K562 (cell line): ENCODE results near the gene KCNK2. TPM values are rescaled to one million over a fixed set of nuclear protein-coding genes. Genes with fewer than 3 reads are reported as not detected.

Experiments used
- ATAC-seq: fragments of 200-7000 bp; cut with Tn5 transposase; 3 replicates; pipeline ENCODE4 v1.9.1; 2020; ENCODE audit warnings: moderate library complexity
- BruUV-seq: library from RNA; stranded (reverse); fragments of 400-500 nt; replicated peaks from 2 replicates; lab custom pipeline; 2021; lab: Mats Ljungman, UMichigan
- CTCF ChIA-PET: fragments of 300-600 bp; formaldehyde crosslinking; extraction: SDS; loops from one replicate; lab custom pipeline; 2021; ENCODE audit warnings: low intra/inter-chr PET ratio; lab: Yijun Ruan, JAX
- POLR2A ChIA-PET: fragments of 300-600, 350-650 bp; sonication (Branson Sonifier 250); formaldehyde crosslinking; extraction: SDS; loops from one replicate; lab custom pipeline; 2021; ENCODE audit warnings: antibody characterized with exemption, inconsistent platforms; lab: Yijun Ruan, JAX
- DNase-seq, 4 experiments: peaks; one replicate each; pipeline versions ENCODE4 v3.0.0 to v3.0.0-alpha.2; 2011 to 2018; ENCODE audit warnings: low spot score in 3 of 4, mixed read lengths in 3 of 4; ENCODE audit errors: extremely low read depth in 1 of 4
- FAIRE-seq: peaks from 2 replicates; lab custom pipeline; 2011; peaks lifted over from hg19 to GRCh38; lab: Jason Lieb, UNC
- H2AFZ ChIP-seq: 2 replicates; pipeline ENCODE4 v1.6.0; 2011; ENCODE audit warnings: low read depth, low read length, control low read depth, inconsistent platforms
- H3K27ac ChIP-seq: fragments of 200-600 bp; 3 replicates; pipeline ENCODE4 v1.8.0; 2011; ENCODE audit warnings: low read depth, mild to moderate bottlenecking, control low read depth, inconsistent platforms, low read length, moderate library complexity, mixed read lengths; ENCODE audit errors: extremely low read depth
- H3K27me3 ChIP-seq, 2 experiments: fragments of 300-600 bp in 1 of 2; 2 replicates in 1 of 2; 3 replicates in 1 of 2; pipeline versions ENCODE4 v1.6.0 to v1.8.0; 2011; ENCODE audit warnings: inconsistent platforms in 2 of 2, low read length in 2 of 2, mild to moderate bottlenecking in 1 of 2, mixed read lengths in 1 of 2, moderate library complexity in 1 of 2; ENCODE audit not compliant: control insufficient read depth in 2 of 2, insufficient read depth in 2 of 2
- H3K36me3 ChIP-seq: fragments of 300-600 bp; 3 replicates; pipeline ENCODE4 v1.8.0; 2011; ENCODE audit warnings: mild to moderate bottlenecking, low read length, inconsistent platforms; ENCODE audit not compliant: control insufficient read depth, insufficient read depth
- H3K4me1 ChIP-seq, 2 experiments: fragments of 200-600 bp in 1 of 2; replicated peaks in 1 of 2; 2 replicates in 1 of 2; 3 replicates in 1 of 2; pipeline versions ENCODE4 v1.5.1 to v1.8.0; 2011; ENCODE audit warnings: inconsistent platforms in 2 of 2, low read length in 2 of 2, mild to moderate bottlenecking in 1 of 2, mixed read lengths in 1 of 2, moderate library complexity in 1 of 2; ENCODE audit not compliant: control insufficient read depth in 2 of 2, insufficient read depth in 2 of 2
- H3K4me2 ChIP-seq: 2 replicates; pipeline ENCODE4 v1.6.1; 2011; ENCODE audit warnings: low read length, control low read depth, inconsistent platforms, mixed read lengths; ENCODE audit not compliant: insufficient read depth
- H3K4me3 ChIP-seq: fragments of 200-600 bp; sonication (generic), shearing (Covaris generic); 2 replicates; pipeline ENCODE4 v1.5.1; 2016; ENCODE audit warnings: control low read depth, inconsistent platforms
- H3K79me2 ChIP-seq: fragments of 200-600 bp; 3 replicates; pipeline ENCODE4 v1.8.0; 2011; ENCODE audit warnings: low read length, inconsistent platforms; ENCODE audit not compliant: control insufficient read depth, insufficient read depth
- H3K9ac ChIP-seq, 2 experiments: 2 replicates each; pipeline versions ENCODE4 v1.6.0 to v1.6.1; 2011; ENCODE audit warnings: low read depth in 2 of 2, low read length in 2 of 2, control low read depth in 1 of 2, inconsistent platforms in 1 of 2, mild to moderate bottlenecking in 1 of 2, mixed read lengths in 1 of 2; ENCODE audit not compliant: insufficient read depth in 1 of 2
- H3K9me1 ChIP-seq: one replicate; pipeline ENCODE4 v1.6.0; 2011; ENCODE audit warnings: inconsistent platforms, mild to moderate bottlenecking, low read length, moderate library complexity; ENCODE audit not compliant: control insufficient read depth, insufficient read depth
- H3K9me3 ChIP-seq: replicated peaks from 2 replicates; pipeline ENCODE4 v1.5.1; 2011; ENCODE audit warnings: low read depth, low read length, inconsistent platforms; ENCODE audit not compliant: control insufficient read depth, insufficient read depth
- H4K20me1 ChIP-seq: replicated peaks from 2 replicates; pipeline ENCODE4 v1.6.1; 2011; ENCODE audit warnings: low read length, inconsistent platforms, mixed read lengths; ENCODE audit not compliant: control insufficient read depth, insufficient read depth
- ARHGAP35 ChIP-seq: fragments of 450-650 bp; IDR thresholded peaks from 2 replicates; pipeline ENCODE4 v1.6.1; 2018; ENCODE audit not compliant: partially characterized antibody
- BRD9 ChIP-seq: fragments of 450-650 bp; IDR thresholded peaks from 2 replicates; pipeline ENCODE4 v1.6.1; 2018; ENCODE audit warnings: low read depth; ENCODE audit not compliant: partially characterized antibody
- HSF4 ChIP-seq: fragments of 250-450 bp; sonication (Bioruptor Pico); IDR thresholded peaks from 2 replicates; pipeline ENCODE4 v2.1.2; 2022; ENCODE audit warnings: mild to moderate bottlenecking, moderate library complexity, borderline replicate concordance
- NUFIP1 ChIP-seq: fragments of 450-650 bp; IDR thresholded peaks from 2 replicates; pipeline ENCODE4 v1.6.1; 2018; ENCODE audit not compliant: partially characterized antibody
- PHB2 ChIP-seq: fragments of 450-650 bp; IDR thresholded peaks from 2 replicates; pipeline ENCODE4 v1.6.1; 2017; ENCODE audit warnings: low read depth
- POLR3G ChIP-seq: IDR thresholded peaks from 2 replicates; pipeline ENCODE4 v1.6.1; 2011; ENCODE audit not compliant: insufficient read length, insufficient replicate concordance; ENCODE audit errors: extremely low read depth
- PTTG1 ChIP-seq: fragments of 450-650 bp; IDR thresholded peaks from 2 replicates; pipeline ENCODE4 v1.6.1; 2016; ENCODE audit warnings: low read depth, mild to moderate bottlenecking, missing genetic modification characterization, missing compliant biosample characterization
- SETDB1 ChIP-seq: IDR thresholded peaks from one replicate; pipeline ENCODE4 v1.6.1; 2012; ENCODE audit warnings: low read length, control low read depth, inconsistent platforms
- TCF7 ChIP-seq: sonication (generic); IDR thresholded peaks from 2 replicates; pipeline ENCODE4 v1.6.1; 2016; ENCODE audit warnings: antibody characterized with exemption, borderline replicate concordance
- WHSC1 ChIP-seq: IDR thresholded peaks from one replicate; pipeline ENCODE4 v1.6.1; 2012; ENCODE audit warnings: low read length, control low read depth, inconsistent platforms
- ZBTB7A ChIP-seq: IDR thresholded peaks from 2 replicates; pipeline ENCODE4 v1.6.1; 2011; ENCODE audit warnings: low read depth, mild to moderate bottlenecking, low read length, moderate library complexity, borderline replicate concordance; ENCODE audit not compliant: control insufficient read depth
- ZKSCAN8 ChIP-seq: fragments of 200-800 bp; sonication (Bioruptor generic); IDR thresholded peaks from 2 replicates; pipeline ENCODE4 v1.6.1; 2016; ENCODE audit warnings: missing genetic modification characterization, missing compliant biosample characterization
- ZNF3 ChIP-seq: fragments of 250-450 bp; sonication (Bioruptor Pico); IDR thresholded peaks from 2 replicates; pipeline ENCODE4 v1.5.0; 2021; ENCODE audit warnings: mild to moderate bottlenecking, moderate library complexity
- ZNF583 ChIP-seq: fragments of 250-450 bp; sonication (Bioruptor Pico); IDR thresholded peaks from 2 replicates; pipeline ENCODE4 v1.4.0; 2020
- WGBS: fragments of 100-300 bp; shearing (Covaris generic); methylation state at CpG from one replicate; pipeline ENCODE4 v1.1.6; 2016; ENCODE audit warnings: low coverage, mixed read lengths; ENCODE audit not compliant: insufficient coverage; ENCODE audit errors: missing lambda C conversion rate; 5-methylcytosine and 5-hydroxymethylcytosine counted together
- in situ Hi-C: fragments of 300-500 bp; cut with MboI; formaldehyde crosslinking; loops from 4 replicates; pipeline ENCODE4 v1.15.0; 2018; ENCODE audit warnings: inconsistent platforms, mixed read lengths
- intact Hi-C: fragments of 100-400 bp; cut with micrococcal nuclease; formaldehyde crosslinking; loops from 2 replicates; pipeline ENCODE4 v1.14.2; 2022
- polyA plus RNA-seq, 8 experiments: library from polyadenylated mRNA; depleted of rRNA in 4 of 8; stranded (reverse) in 5 of 8; unstranded in 3 of 8; fragments of >200 nt; fragmentation: Nextera tagmentation in 2 of 8; fragmentation: Illumina TruSeq in 1 of 8; extraction: Ambion mirVana in 2 of 8; extraction: Trizol in 1 of 8; gene quantifications; 2 replicates each; pipeline versions ENCODE4 v1.2.1 to v1.2.3, GENCODE V29; 2011 to 2014; ENCODE audit warnings: inconsistent platforms in 1 of 8, missing spikeins in 1 of 8
- total RNA-seq, 7 experiments: library from RNA; depleted of rRNA in 6 of 7; stranded (reverse); fragments of >200 nt in 6 of 7; fragmentation: Illumina TruSeq in 2 of 7; extraction: Trizol in 2 of 7; gene quantifications; 2 replicates each; pipeline versions ENCODE4 v1.2.1 to v1.2.3, GENCODE V29; 2011 to 2021; ENCODE audit warnings: low replicate concordance in 1 of 7
- TF ChIP-seq, protein P1 (sequence below): fragments of 450-650 bp; formaldehyde crosslinking; IDR thresholded peaks from 2 replicates; pipeline ENCODE4 v1.4.0; 2022; ENCODE audit warnings: mild to moderate bottlenecking, moderate library complexity

The KCNK2 gene
- total and polyA plus RNA-seq, 9 of the 15 experiments (the other 6 are each of a cell fraction or from before 2014, with no cell fraction given): 0.04 to 0.13 (median 0.05) TPM; not detected in 3

DNA sequence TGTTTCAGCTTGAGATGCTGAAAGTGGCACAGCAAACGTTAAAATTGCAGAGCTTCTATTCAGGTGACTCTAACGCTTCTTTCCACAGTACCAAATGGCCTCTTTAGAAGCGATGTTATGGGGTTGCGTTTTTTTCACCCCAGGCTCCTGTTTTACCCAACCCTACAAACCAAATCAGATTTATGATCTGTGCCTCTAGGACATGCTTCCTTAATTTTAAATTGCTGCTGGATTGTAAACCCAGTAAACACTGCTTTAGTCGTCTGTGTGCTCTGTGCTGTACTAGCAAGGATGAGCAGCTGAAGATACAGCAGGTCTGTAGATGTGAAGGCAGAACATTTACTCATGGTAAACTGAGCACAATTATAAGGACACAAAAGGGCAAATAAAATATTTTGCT lies 13.0 kb downstream of the KCNK2 start:
- 1% methylated on average over 5 of the region's 5 CpGs for WGBS
- Histone ChIP-seq H3K36me3 (no peaks in the 10 kb centered on the region), H3K4me3 (no peak overlapping the region), H2AFZ (no peak overlapping the region), H3K9me3 (no peaks in the 10 kb centered on the region), H3K9me1 (no peaks in the 10 kb centered on the region), H3K27ac (no peak overlapping the region), H3K4me1 (no peaks in the 10 kb centered on the region), H4K20me1 (no peaks in the 10 kb centered on the region), H3K79me2 (no peaks in the 10 kb centered on the region), H3K27me3 (no peaks in the 10 kb centered on the region), H3K9ac (no peak overlapping the region), H3K4me2 (no peak overlapping the region)
- POLR2A ChIA-PET: no interaction called here
- TF ChIP-seq PHB2: no peak
- TF ChIP-seq ZNF3 (CRISPR knock-in tag): no peak
- no peak for TF ChIP-seq ARHGAP35
- no peak for TF ChIP-seq SETDB1
- no peak for TF ChIP-seq POLR3G
- no peak for TF ChIP-seq PTTG1 (tag)
- no peak for TF ChIP-seq ZKSCAN8 (CRISPR knock-in tag)
- no peak for TF ChIP-seq ZNF583 (CRISPR knock-in tag)
- TF ChIP-seq WHSC1: no peak
- no peak for TF ChIP-seq BRD9
- TF ChIP-seq, protein P1, sequence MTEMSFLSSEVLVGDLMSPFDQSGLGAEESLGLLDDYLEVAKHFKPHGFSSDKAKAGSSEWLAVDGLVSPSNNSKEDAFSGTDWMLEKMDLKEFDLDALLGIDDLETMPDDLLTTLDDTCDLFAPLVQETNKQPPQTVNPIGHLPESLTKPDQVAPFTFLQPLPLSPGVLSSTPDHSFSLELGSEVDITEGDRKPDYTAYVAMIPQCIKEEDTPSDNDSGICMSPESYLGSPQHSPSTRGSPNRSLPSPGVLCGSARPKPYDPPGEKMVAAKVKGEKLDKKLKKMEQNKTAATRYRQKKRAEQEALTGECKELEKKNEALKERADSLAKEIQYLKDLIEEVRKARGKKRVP (CRISPR knock-in tag): no peak
- TF ChIP-seq ZBTB7A: no peak
- TF ChIP-seq NUFIP1: no peak
- TF ChIP-seq HSF4 (CRISPR knock-in tag): no peak
- no peak for TF ChIP-seq TCF7
- in situ Hi-C loops (no loop called here), intact Hi-C loops (no loop called here)
- ATAC-seq: no peak
- FAIRE-seq: no peak
- no peak for DNase-seq
- no TSS peak for BruUV-seq
- CTCF ChIA-PET: no interaction called here
